PC-9 (cell line): Measurements from ENCODE around the gene TGDS. TPM values are rescaled to one million over a fixed set of nuclear protein-coding genes. Genes with fewer than 3 reads are reported as not detected.

Source experiments
- BruUV-seq: library from RNA; stranded (reverse); fragments of 400-500 nt; replicated peaks from 2 replicates; lab custom pipeline; 2021; lab: Mats Ljungman, UMichigan
- CTCF ChIA-PET: fragments of 300-600 bp; sonication (Branson Sonifier 250); formaldehyde crosslinking; loops from one replicate; lab custom pipeline; 2022; ENCODE audit warnings: antibody characterized with exemption; lab: Charles Lee
- POLR2A ChIA-PET: fragments of 300-600 bp; sonication (Branson Sonifier 250); formaldehyde crosslinking; loops from one replicate; lab custom pipeline; 2022; ENCODE audit warnings: antibody characterized with exemption; ENCODE audit not compliant: unreplicated experiment; lab: Charles Lee
- DNase-seq, 2 experiments: peaks; one replicate each; pipeline versions ENCODE4 v3.0.0 to v3.0.0-alpha.2; 2015 to 2022; ENCODE audit warnings: mixed read lengths in 1 of 2
- H2AFZ ChIP-seq: fragments of 200-600 bp; sonication (generic); 2 replicates; pipeline ENCODE4 v1.8.1; 2017; ENCODE audit warnings: antibody characterized with exemption
- H3F3A ChIP-seq: fragments of 200-600 bp; sonication (generic); 2 replicates; pipeline ENCODE4 v1.8.1; 2017; ENCODE audit warnings: antibody characterized with exemption, mild to moderate bottlenecking, low read depth; ENCODE audit not compliant: insufficient read depth
- H3K27ac ChIP-seq: fragments of 200-600 bp; sonication (generic); 2 replicates; pipeline ENCODE4 v1.6.1; 2016; ENCODE audit warnings: mixed run types
- H3K27me3 ChIP-seq: fragments of 200-600 bp; sonication (generic); 2 replicates; pipeline ENCODE4 v1.6.1; 2016; ENCODE audit warnings: low read depth, mixed run types; ENCODE audit not compliant: insufficient read depth
- H3K36me3 ChIP-seq: fragments of 200-600 bp; sonication (generic); 2 replicates; pipeline ENCODE4 v1.6.1; 2016; ENCODE audit warnings: low read depth, mixed run types
- H3K4me1 ChIP-seq: fragments of 200-600 bp; sonication (generic); replicated peaks from 2 replicates; pipeline ENCODE4 v1.6.1; 2016; ENCODE audit warnings: mixed run types; ENCODE audit not compliant: insufficient read depth
- H3K4me2 ChIP-seq: fragments of 200-600 bp; sonication (generic); 2 replicates; pipeline ENCODE4 v1.6.1; 2017; ENCODE audit warnings: mixed run types
- H3K4me3 ChIP-seq: fragments of 200-600 bp; sonication (generic); 2 replicates; pipeline ENCODE4 v1.6.1; 2016; ENCODE audit warnings: mixed run types
- H3K79me2 ChIP-seq: fragments of 200-600 bp; sonication (generic); 2 replicates; pipeline ENCODE4 v1.6.1; 2017; ENCODE audit warnings: low read depth, mixed run types
- H3K9me2 ChIP-seq: fragments of 200-600 bp; sonication (generic); 2 replicates; pipeline ENCODE4 v1.8.1; 2017; ENCODE audit warnings: mild to moderate bottlenecking; ENCODE audit not compliant: insufficient read depth
- H3K9me3 ChIP-seq: fragments of 200-600 bp; sonication (generic); 2 replicates; pipeline ENCODE4 v1.8.1; 2016; ENCODE audit warnings: low read depth; ENCODE audit not compliant: insufficient read depth
- H4K20me1 ChIP-seq: fragments of 200-600 bp; sonication (generic); 2 replicates; pipeline ENCODE4 v1.8.1; 2017; ENCODE audit not compliant: insufficient read depth
- CTCF ChIP-seq: fragments of 200-600 bp; sonication (generic); conservative IDR thresholded peaks from 2 replicates; pipeline ENCODE4 v1.6.1; 2017; ENCODE audit warnings: mixed run types, antibody characterized with exemption, mild to moderate bottlenecking, moderate library complexity
- EZH2 ChIP-seq: fragments of 200-600 bp; sonication (generic); IDR thresholded peaks from 2 replicates; pipeline ENCODE4 v1.8.0; 2017; ENCODE audit warnings: antibody characterized with exemption, low read depth
- intact Hi-C: fragments of 100-400 bp; cut with micrococcal nuclease; formaldehyde crosslinking; loops from one replicate; pipeline ENCODE4 v1.10.0; 2022; ENCODE audit not compliant: unreplicated experiment
- total RNA-seq: library from RNA; stranded (reverse); gene quantifications from 2 replicates; pipeline ENCODE4 v1.2.3, GENCODE V29; 2021

Gene TGDS
- total RNA-seq, 1 experiment from 2014 or later, result 6.2 TPM

- BruUV-seq, result no TSS peak
- no peak for DNase-seq
- Histone ChIP-seq H3F3A (peaks cover under 1% of the 10 kb centered on the region; the same call in 1 of the 2 replicates), H3K27me3 (no peaks in the 10 kb centered on the region), H3K4me2 (no peak overlapping the region), H3K36me3 (no peaks in the 10 kb centered on the region), H3K4me1 (peaks cover 7% of the 10 kb centered on the region), H2AFZ (no peak overlapping the region), H4K20me1 (no peaks in the 10 kb centered on the region), H3K9me3 (no peaks in the 10 kb centered on the region), H3K27ac (no peak overlapping the region), H3K4me3 (no peak overlapping the region), H3K9me2 (no peaks in the 10 kb centered on the region), H3K79me2 (no peaks in the 10 kb centered on the region)
- intact Hi-C loops, result no loop called here
- TF ChIP-seq EZH2, result no peak
- TF ChIP-seq CTCF, result no peak
- ChIA-PET POLR2A (no interaction called here), CTCF (no interaction called here)
Measured at GRCh38 chr13:94542917-94543316, 53.0 kb downstream of the TGDS start.

GRCh38 chr13:94537740-94538630, 58.0 kb downstream of the TGDS start:
- peaks cover 14% of the 10 kb centered on the region for H3K4me1 ChIP-seq
- intact Hi-C loops, result no loop called here
- ChIA-PET CTCF (no interaction called here), POLR2A (no interaction called here)
- TF ChIP-seq EZH2 (no peak), CTCF (no peak)
- no peaks in the 10 kb centered on the region for H3K27me3 ChIP-seq
- no peaks in the 10 kb centered on the region for H3K9me2 ChIP-seq
- H3K4me2 ChIP-seq, result peak overlapping the region; percentile 13
- no peak overlapping the region for H3K4me3 ChIP-seq
- BruUV-seq, result no TSS peak
- H4K20me1 ChIP-seq, result no peaks in the 10 kb centered on the region
- peak; percentile 31 to 69 for DNase-seq
- no peak overlapping the region for H3K27ac ChIP-seq
- H2AFZ ChIP-seq, result no peak overlapping the region
- no peaks in the 10 kb centered on the region for H3K36me3 ChIP-seq
- no peaks in the 10 kb centered on the region for H3K9me3 ChIP-seq
- no peaks in the 10 kb centered on the region for H3K79me2 ChIP-seq
- H3F3A ChIP-seq, result no peaks in the 10 kb centered on the region

- no peak for TF ChIP-seq CTCF
- no peak for TF ChIP-seq EZH2
- peaks cover 14% of the 10 kb centered on the region for H3K4me1 ChIP-seq
- H3K9me3 ChIP-seq, result no peaks in the 10 kb centered on the region; the same call in 1 of the 2 replicates
- H3F3A ChIP-seq, result no peaks in the 10 kb centered on the region
- no peaks in the 10 kb centered on the region for H3K27me3 ChIP-seq
- no peak overlapping the region for H3K27ac ChIP-seq
- no peak overlapping the region for H3K4me2 ChIP-seq
- POLR2A ChIA-PET, result no interaction called here
- peak in 1 of 2 experiments; percentile 29 for DNase-seq
- H4K20me1 ChIP-seq, result no peaks in the 10 kb centered on the region
- no peak overlapping the region for H2AFZ ChIP-seq
- CTCF ChIA-PET, result no interaction called here
- BruUV-seq, result no TSS peak
- H3K4me3 ChIP-seq, result no peak overlapping the region
- H3K79me2 ChIP-seq, result no peaks in the 10 kb centered on the region
- no peaks in the 10 kb centered on the region for H3K36me3 ChIP-seq
- intact Hi-C loops, result no loop called here
- no peaks in the 10 kb centered on the region for H3K9me2 ChIP-seq
Measured at GRCh38 chr13:94535775-94536174, 60.2 kb downstream of the TGDS start.
